Activated T-cell treated with anti-CD3 and anti-CD28 coated beads, Interleukin-2, amount 50 U/mL, for 72 hours (primary cell): ENCODE measurements around the gene COL1A1. TPM values are rescaled to one million over a fixed set of nuclear protein-coding genes. Genes with fewer than 3 reads are reported as not detected.
A peak's percentile ranks its signal among the peaks of the same experiment; 100 is the strongest.

Experiments
- ATAC-seq, 2 donors: fragments of 150-1000 bp; cut with Tn5 transposase; replicated peaks in 1 of 2; 2 replicates each; pipeline ENCODE4 v1.10.0; 2021; ENCODE audit warnings: moderate library complexity in 2 of 2, mild to moderate bottlenecking in 1 of 2
- DNase-seq, 2 donors: peaks; one replicate each; pipeline ENCODE4 v3.0.0; 2021 to 2022; ENCODE audit warnings: mixed read lengths in 1 of 2
- H3K27ac Mint-ChIP-seq: one replicate; pipeline ENCODE4 v1.8.0; 2022; ENCODE audit warnings: mild to moderate bottlenecking, moderate library complexity, mixed read lengths
- H3K27me3 Mint-ChIP-seq: one replicate; pipeline ENCODE4 v1.8.0; 2022; ENCODE audit warnings: low read depth, mixed read lengths
- H3K36me3 Mint-ChIP-seq, 2 donors: one replicate each; pipeline ENCODE4 v1.8.0; 2022; ENCODE audit warnings: mixed read lengths in 2 of 2, mild to moderate bottlenecking in 1 of 2; ENCODE audit not compliant: insufficient read depth in 2 of 2
- H3K4me1 Mint-ChIP-seq: one replicate; pipeline ENCODE4 v1.8.0; 2022; ENCODE audit warnings: low read depth, mixed read lengths
- H3K4me3 Mint-ChIP-seq, 2 donors: one replicate each; pipeline ENCODE4 v1.8.0; 2022; ENCODE audit warnings: mild to moderate bottlenecking in 2 of 2, mixed read lengths in 2 of 2, moderate library complexity in 2 of 2
- H3K9me3 Mint-ChIP-seq, 2 donors: one replicate each; pipeline ENCODE4 v1.8.0; 2022; ENCODE audit warnings: mixed read lengths in 2 of 2
- total RNA-seq, 2 donors: library from RNA; stranded (reverse); gene quantifications; one replicate each; pipeline ENCODE4 v1.2.3, GENCODE V29; 2022

Gene COL1A1
- total RNA-seq, 2 donors from 2014 or later: 9.8 to 10.3 TPM

DNA sequence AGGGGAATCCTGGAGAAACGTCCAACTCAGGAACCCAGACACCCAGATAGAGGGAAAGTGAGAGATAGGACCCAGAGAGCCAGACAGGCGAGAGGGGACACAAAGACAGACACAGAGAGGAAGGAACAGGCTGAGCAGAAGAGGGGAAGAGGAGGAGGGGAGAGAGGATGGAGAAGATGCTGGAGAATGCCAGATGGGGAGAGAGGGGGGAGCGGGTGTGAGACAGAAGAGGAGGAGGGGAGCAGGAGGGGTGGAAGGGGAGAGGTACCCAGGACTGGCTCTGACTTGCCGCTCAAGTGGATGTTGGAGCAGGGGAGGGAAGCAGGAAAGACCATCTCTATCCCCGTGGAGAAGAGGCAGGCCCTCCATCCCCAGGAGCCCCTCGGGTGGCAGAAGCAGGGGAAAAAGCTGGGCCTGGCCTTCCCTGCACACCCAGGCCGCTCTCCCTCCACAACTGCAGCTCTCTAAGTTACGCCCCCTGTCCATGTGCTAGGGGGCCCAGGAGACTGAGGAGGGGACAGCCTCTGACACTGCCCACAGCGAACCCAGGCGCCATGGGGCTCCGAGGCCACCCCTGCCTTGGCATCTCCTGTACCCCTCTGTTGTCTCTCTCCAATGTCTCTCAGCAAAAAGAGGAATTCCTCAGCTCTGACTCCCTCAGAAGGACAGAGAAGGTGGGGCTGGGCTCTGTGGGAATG is 55.8 kb downstream of the COL1A1 start:
- H3K4me1 Mint-ChIP-seq: peaks cover 65% of the 10 kb centered on the region
- H3K27me3 Mint-ChIP-seq: no peaks in the 10 kb centered on the region
- peaks cover 21 to 31% of the 10 kb centered on the region in 2 donors for H3K36me3 Mint-ChIP-seq
- ATAC-seq (no peak), DNase-seq (no peak)
- H3K27ac Mint-ChIP-seq: peak overlapping the region; percentile 68
- H3K4me3 Mint-ChIP-seq: peak overlapping the region; percentile 59 to 98
- no peaks in the 10 kb centered on the region for H3K9me3 Mint-ChIP-seq

GRCh38 chr17:50144845-50145531 is 56.4 kb downstream of the COL1A1 start:
- no peaks in the 10 kb centered on the region for H3K9me3 Mint-ChIP-seq
- ATAC-seq (peak; percentile 14 to 20), DNase-seq (peak; percentile 53 to 56)
- H3K27me3 Mint-ChIP-seq: no peaks in the 10 kb centered on the region
- H3K4me1 Mint-ChIP-seq: peaks cover 72% of the 10 kb centered on the region
- H3K27ac Mint-ChIP-seq: peak overlapping the region; percentile 34
- peaks cover 21 to 31% of the 10 kb centered on the region in 2 donors for H3K36me3 Mint-ChIP-seq
- peak overlapping the region; percentile 59 to 98 for H3K4me3 Mint-ChIP-seq

GRCh38 chr17:50144355-50144754 is 57.1 kb downstream of the COL1A1 start:
- Mint-ChIP-seq H3K9me3 (no peaks in the 10 kb centered on the region), H3K4me3 (peak overlapping the region in 1 of 2 donors; percentile 59)

GRCh38 chr17:50143461-50144176 is 57.8 kb downstream of the COL1A1 start:
- H3K4me3 Mint-ChIP-seq: no peak overlapping the region
- ATAC-seq: no peak

More at GRCh38 chr17:50144355-50144754, 57.1 kb downstream of the COL1A1 start:
- Mint-ChIP-seq H3K27ac (no peak overlapping the region), H3K4me1 (peaks cover 78% of the 10 kb centered on the region), H3K36me3 (peaks cover 21 to 36% of the 10 kb centered on the region in 2 donors), H3K27me3 (no peaks in the 10 kb centered on the region)
- no peak for DNase-seq
- no peak for ATAC-seq

GRCh38 chr17:50141745-50142110 is 59.7 kb downstream of the COL1A1 start:
- peaks cover 24 to 43% of the 10 kb centered on the region in 2 donors for H3K36me3 Mint-ChIP-seq
- DNase-seq: no peak
- ATAC-seq: peak in 1 of 2 donors; percentile 34
- H3K9me3 Mint-ChIP-seq: no peaks in the 10 kb centered on the region
- H3K4me3 Mint-ChIP-seq: peak overlapping the region; percentile 45 to 68
- H3K4me1 Mint-ChIP-seq: peaks cover 84% of the 10 kb centered on the region
- peak overlapping the region; percentile 64 for H3K27ac Mint-ChIP-seq
- H3K27me3 Mint-ChIP-seq: no peaks in the 10 kb centered on the region

More at GRCh38 chr17:50143461-50144176, 57.8 kb downstream of the COL1A1 start:
- Mint-ChIP-seq H3K9me3 (no peaks in the 10 kb centered on the region), H3K36me3 (peaks cover 19 to 36% of the 10 kb centered on the region in 2 donors), H3K4me1 (peaks cover 79% of the 10 kb centered on the region), H3K27me3 (no peaks in the 10 kb centered on the region), H3K27ac (peak overlapping the region; percentile 10)
- DNase-seq: no peak

DNA sequence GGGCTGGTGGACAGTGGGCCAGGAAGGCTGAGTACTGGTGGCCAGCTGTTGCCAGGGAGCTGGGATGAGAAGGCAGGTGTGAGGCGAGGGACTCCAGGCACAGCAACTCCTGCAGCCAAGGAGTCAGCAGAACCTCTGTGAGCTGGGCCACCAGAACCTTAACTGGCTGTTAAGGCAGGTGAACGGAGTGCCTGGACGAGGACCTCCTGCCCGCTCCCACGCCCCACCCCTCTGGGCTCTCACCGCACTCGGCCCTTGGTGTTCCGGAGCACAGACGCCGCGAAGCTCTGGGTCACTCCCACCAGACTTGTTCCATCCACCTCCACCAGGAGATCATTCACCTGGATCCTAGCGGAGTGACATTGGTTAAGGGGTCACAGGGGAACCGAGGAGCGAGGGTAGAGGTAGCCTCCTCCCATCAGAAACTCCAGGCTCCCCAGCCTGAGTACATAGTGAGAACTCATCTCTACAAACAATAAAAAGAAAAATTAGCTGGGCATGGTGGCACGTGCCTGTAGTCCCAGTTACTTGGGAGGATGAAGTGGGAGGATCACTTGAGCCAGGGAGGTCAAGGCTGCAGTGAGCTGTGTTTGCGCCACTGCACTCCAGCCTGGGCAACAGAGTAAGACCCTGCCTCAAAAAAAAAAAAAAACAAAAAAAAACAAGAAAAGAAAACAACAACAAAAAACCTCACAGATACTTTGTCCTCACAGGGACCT is 60.2 kb downstream of the COL1A1 start:
- Mint-ChIP-seq H3K4me3 (peak overlapping the region; percentile 77 to 78), H3K9me3 (no peaks in the 10 kb centered on the region), H3K27me3 (no peaks in the 10 kb centered on the region), H3K4me1 (peaks cover 83% of the 10 kb centered on the region), H3K36me3 (peaks cover 23 to 45% of the 10 kb centered on the region in 2 donors), H3K27ac (peak overlapping the region; percentile 64)
- ATAC-seq (no peak), DNase-seq (no peak)

DNA sequence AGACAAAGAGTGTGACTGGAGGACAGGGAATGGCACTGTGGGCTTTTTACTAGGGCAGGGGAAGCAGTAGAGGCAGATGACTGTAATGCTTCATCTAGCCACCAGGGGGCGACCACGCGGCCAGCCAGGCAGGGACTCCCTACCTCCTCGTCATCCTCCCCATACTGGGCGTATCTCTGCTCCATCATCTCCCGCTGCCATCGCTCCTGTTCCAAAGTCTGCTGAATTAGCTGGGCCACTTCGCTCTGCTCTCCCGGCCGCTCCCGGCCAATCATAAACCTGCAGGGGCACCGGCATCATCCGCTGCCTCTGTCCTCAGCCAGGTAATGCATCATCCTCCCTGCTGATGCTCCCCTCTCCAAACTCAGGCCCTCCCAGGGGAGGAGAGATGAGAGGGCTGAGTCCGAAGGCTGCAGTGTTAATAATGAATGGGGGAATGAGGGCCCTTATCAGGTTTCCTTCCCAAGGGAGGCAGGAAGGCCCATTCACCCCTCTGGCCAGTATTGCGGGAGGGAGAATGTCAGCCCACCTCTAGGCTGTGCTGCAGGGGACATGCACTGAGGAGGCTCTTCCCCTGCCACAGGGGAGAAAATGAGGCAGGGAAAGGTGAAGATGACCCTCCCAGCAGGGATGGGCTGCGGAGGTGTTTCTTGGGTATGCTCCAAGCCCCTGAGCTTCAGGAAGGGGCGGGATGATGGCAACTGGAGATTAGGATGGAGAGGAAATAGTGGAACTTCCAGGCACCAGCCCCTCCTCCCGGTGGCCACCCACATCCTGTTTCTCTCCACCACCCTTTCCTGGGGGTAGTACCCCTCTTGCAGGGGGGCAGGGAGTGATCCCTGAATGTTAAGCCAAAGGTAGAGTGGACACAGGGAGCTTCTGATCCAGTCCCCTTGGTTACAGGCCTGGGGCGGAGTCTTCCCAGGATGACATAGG is 61.2 kb downstream of the COL1A1 start:
- peak overlapping the region; percentile 69 for H3K27ac Mint-ChIP-seq
- peaks cover 21 to 48% of the 10 kb centered on the region in 2 donors for H3K36me3 Mint-ChIP-seq
- H3K27me3 Mint-ChIP-seq: no peaks in the 10 kb centered on the region
- ATAC-seq (peak; percentile 78 to 83), DNase-seq (peak; percentile 83 to 85)
- no peaks in the 10 kb centered on the region for H3K9me3 Mint-ChIP-seq
- peak overlapping the region; percentile 77 to 78 for H3K4me3 Mint-ChIP-seq
- peaks cover 73% of the 10 kb centered on the region for H3K4me1 Mint-ChIP-seq

GRCh38 chr17:50139185-50139783 is 62.1 kb downstream of the COL1A1 start:
- Mint-ChIP-seq H3K4me1 (peaks cover 64% of the 10 kb centered on the region), H3K4me3 (no peak overlapping the region)

GRCh38 chr17:50137042-50137441 is 64.4 kb downstream of the COL1A1 start:
- H3K27me3 Mint-ChIP-seq: no peaks in the 10 kb centered on the region
- H3K9me3 Mint-ChIP-seq: no peaks in the 10 kb centered on the region
- no peak overlapping the region for H3K27ac Mint-ChIP-seq
- ATAC-seq (no peak), DNase-seq (no peak)
- no peak overlapping the region for H3K4me3 Mint-ChIP-seq
- peaks cover 15 to 44% of the 10 kb centered on the region in 2 donors for H3K36me3 Mint-ChIP-seq
- peaks cover 49% of the 10 kb centered on the region for H3K4me1 Mint-ChIP-seq

More at GRCh38 chr17:50139185-50139783, 62.1 kb downstream of the COL1A1 start:
- Mint-ChIP-seq H3K9me3 (no peaks in the 10 kb centered on the region), H3K36me3 (peaks cover 16 to 44% of the 10 kb centered on the region in 2 donors), H3K27me3 (no peaks in the 10 kb centered on the region), H3K27ac (no peak overlapping the region)
- DNase-seq (no peak), ATAC-seq (no peak)

DNA sequence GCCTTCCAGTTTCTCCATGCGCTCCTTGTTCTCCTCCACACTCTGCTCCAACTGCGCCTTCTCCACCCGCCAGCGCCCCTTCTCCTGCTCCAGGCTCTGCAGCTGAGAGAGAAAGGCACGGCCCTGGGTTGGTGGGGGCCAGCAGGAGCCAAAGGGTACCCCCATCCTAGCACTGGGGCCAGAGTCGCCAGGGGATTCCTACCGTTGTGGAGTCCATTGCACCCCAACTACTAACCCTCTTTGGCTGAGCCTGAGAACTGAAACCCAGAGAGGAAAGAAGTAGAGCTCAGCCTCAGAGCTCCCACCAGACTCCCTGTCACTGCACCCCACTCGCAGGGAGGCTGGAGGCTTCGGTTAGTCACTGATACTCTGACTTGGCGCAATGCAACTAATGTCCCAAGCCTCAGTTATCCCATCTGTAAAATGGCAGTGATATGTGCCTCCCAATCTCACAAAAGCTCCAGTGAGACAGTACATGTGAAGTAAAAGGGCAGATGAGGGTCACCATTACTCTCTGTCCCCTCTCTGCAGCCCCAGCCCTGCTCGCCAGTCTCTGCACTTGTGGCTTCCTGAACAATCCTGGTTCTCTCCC is 65.2 kb downstream of the COL1A1 start:
- Mint-ChIP-seq H3K9me3 (no peaks in the 10 kb centered on the region), H3K27me3 (no peaks in the 10 kb centered on the region), H3K36me3 (peaks cover 10 to 38% of the 10 kb centered on the region in 2 donors), H3K4me1 (peaks cover 49% of the 10 kb centered on the region), H3K27ac (no peak overlapping the region), H3K4me3 (no peak overlapping the region)
- DNase-seq (no peak), ATAC-seq (no peak)

DNA sequence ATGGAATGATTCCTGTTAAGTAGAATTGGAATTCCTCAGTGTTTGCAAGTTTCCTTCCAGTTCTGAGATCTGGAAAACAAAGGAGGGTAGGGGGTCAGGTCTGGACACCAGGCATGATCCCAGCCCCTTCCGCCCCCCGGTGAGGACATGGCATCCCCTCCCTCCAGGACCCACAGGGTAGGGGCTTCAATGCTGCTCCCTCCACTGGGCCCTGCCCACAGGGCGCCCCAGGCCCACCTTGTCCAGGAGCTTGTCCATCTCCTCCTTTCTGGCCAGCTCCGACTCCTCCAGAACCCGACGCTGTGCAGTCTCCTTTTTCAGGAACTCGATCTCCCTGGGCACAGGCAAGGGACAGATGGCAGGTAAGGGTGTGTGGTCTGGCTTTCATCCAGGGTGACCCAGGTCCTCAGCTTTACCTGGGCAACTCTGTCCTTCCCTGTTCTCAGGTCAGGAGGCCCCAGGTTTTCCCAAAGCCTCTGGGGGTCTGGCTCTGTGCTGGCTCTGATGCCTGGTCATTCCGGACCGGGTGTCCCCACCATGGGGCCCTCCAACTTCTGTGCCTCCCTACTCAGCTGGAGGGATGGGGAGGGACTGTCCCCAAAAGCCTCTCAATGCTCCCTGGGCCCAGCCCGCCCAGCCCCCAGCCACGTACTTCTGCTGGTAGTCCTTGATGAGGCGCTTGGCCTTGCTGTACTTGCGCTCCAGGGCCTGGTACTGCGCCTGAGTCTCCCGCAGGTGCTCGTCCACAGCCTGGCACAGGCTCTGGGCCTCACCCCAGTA is 65.9 kb downstream of the COL1A1 start:
- Mint-ChIP-seq H3K9me3 (no peaks in the 10 kb centered on the region), H3K36me3 (peaks cover 10 to 38% of the 10 kb centered on the region in 2 donors), H3K27ac (no peak overlapping the region), H3K4me1 (peaks cover 49% of the 10 kb centered on the region), H3K4me3 (no peak overlapping the region), H3K27me3 (peaks cover 5% of the 10 kb centered on the region)
- DNase-seq (no peak), ATAC-seq (no peak)
